ENCODE data around the gene LMX1A. TPM values are rescaled to one million over a fixed set of nuclear protein-coding genes. Genes with fewer than 3 reads are reported as not detected.

The LMX1A gene
- total RNA-seq, 1 donor from 2014 or later, result 8.7 TPM

- Histone ChIP-seq H3K27me3 (peaks cover 44% of the 10 kb centered on the region), H3K4me2 (peak overlapping the region; percentile 72), H2AFZ (replicated peaks) (peak overlapping the region; percentile 59), H3K9me3 (ENCODE audit: low read depth) (no peaks in the 10 kb centered on the region), H3K27ac (no peak overlapping the region), H3K4me3 (peak overlapping the region; percentile 35), H3K36me3 (no peaks in the 10 kb centered on the region), H3K4me1 (peaks cover 4% of the 10 kb centered on the region), H3F3A (ENCODE audit: low read depth) (no peaks in the 10 kb centered on the region), H3K9ac (no peak overlapping the region), H4K20me1 (ENCODE audit: low read depth) (no peaks in the 10 kb centered on the region), H3K79me2 (ENCODE audit: low read depth) (no peaks in the 10 kb centered on the region)
- Mint-ChIP-seq H3K9me3 (no peaks in the 10 kb centered on the region), H3K4me3 (peak overlapping the region; percentile 39), H3K36me3 (no peaks in the 10 kb centered on the region), H3K4me1 (peaks cover 11% of the 10 kb centered on the region), H3K27ac (no peak overlapping the region), H3K27me3 (ENCODE audit: insufficient read depth, low read depth) (peaks cover 6% of the 10 kb centered on the region)
- peak; percentile 93 for DNase-seq (ENCODE audit: low spot score)
- no peak for TF ChIP-seq EZH2 (IDR thresholded peaks at IDR 0.05)
- TF ChIP-seq, protein P1, sequence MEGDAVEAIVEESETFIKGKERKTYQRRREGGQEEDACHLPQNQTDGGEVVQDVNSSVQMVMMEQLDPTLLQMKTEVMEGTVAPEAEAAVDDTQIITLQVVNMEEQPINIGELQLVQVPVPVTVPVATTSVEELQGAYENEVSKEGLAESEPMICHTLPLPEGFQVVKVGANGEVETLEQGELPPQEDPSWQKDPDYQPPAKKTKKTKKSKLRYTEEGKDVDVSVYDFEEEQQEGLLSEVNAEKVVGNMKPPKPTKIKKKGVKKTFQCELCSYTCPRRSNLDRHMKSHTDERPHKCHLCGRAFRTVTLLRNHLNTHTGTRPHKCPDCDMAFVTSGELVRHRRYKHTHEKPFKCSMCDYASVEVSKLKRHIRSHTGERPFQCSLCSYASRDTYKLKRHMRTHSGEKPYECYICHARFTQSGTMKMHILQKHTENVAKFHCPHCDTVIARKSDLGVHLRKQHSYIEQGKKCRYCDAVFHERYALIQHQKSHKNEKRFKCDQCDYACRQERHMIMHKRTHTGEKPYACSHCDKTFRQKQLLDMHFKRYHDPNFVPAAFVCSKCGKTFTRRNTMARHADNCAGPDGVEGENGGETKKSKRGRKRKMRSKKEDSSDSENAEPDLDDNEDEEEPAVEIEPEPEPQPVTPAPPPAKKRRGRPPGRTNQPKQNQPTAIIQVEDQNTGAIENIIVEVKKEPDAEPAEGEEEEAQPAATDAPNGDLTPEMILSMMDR (IDR thresholded peaks at IDR 0.05), result peak; percentile 99
These were observed 36.4 kb upstream of the LMX1A start for GRCh38 chr1:165392634-165393571.

GRCh38 chr1:165389609-165390008, 33.1 kb upstream of the LMX1A start:
- Mint-ChIP-seq H3K9me3 (no peaks in the 10 kb centered on the region), H3K27ac (no peak overlapping the region), H3K27me3 (ENCODE audit: insufficient read depth, low read depth) (peaks cover 6% of the 10 kb centered on the region), H3K4me3 (no peak overlapping the region), H3K4me1 (peaks cover 11% of the 10 kb centered on the region), H3K36me3 (no peaks in the 10 kb centered on the region)
- Histone ChIP-seq H3K9me3 (ENCODE audit: low read depth) (no peaks in the 10 kb centered on the region), H3K4me2 (no peak overlapping the region), H2AFZ (replicated peaks) (no peak overlapping the region), H3K36me3 (no peaks in the 10 kb centered on the region), H3K27me3 (peaks cover 49% of the 10 kb centered on the region), H4K20me1 (ENCODE audit: low read depth) (no peaks in the 10 kb centered on the region), H3K9ac (no peak overlapping the region), H3K4me1 (peaks cover 4% of the 10 kb centered on the region), H3F3A (ENCODE audit: low read depth) (no peaks in the 10 kb centered on the region), H3K79me2 (ENCODE audit: low read depth) (no peaks in the 10 kb centered on the region), H3K4me3 (no peak overlapping the region), H3K27ac (no peak overlapping the region)
- no peak for DNase-seq (ENCODE audit: low spot score)
- TF ChIP-seq, protein P1 (IDR thresholded peaks at IDR 0.05), result no peak
- TF ChIP-seq EZH2 (IDR thresholded peaks at IDR 0.05) (no peak), EZH2phosphoT487 (IDR thresholded peaks at IDR 0.05) (no peak)

DNA sequence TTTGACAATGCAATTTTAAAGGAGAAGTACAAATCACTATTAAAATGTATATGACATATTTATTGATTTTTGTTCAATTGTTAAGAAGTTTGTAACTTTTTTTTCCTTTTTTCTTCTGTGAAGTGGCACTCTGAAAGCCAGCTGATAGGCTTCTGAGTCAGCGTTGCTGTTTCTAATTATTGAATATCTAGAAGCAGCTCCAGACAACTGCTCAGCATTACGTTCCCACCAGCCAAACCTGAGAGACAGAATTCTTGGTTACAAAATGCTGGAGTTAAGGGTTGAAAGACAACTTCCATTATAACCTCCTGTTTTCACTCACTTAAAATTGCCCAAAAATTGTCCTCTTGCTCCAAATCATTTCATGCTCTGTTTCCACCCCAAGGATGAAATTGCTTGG, 31.4 kb upstream of the LMX1A start:
- DNase-seq (ENCODE audit: low spot score), result no peak
- no peak overlapping the region for H3K27ac Mint-ChIP-seq
- H3K27ac ChIP-seq, result no peak overlapping the region
- H3F3A ChIP-seq (ENCODE audit: low read depth), result no peaks in the 10 kb centered on the region
- H3K9me3 Mint-ChIP-seq, result no peaks in the 10 kb centered on the region
- H4K20me1 ChIP-seq (ENCODE audit: low read depth), result no peaks in the 10 kb centered on the region
- H3K4me2 ChIP-seq, result no peak overlapping the region
- H3K4me1 Mint-ChIP-seq, result peaks cover 5% of the 10 kb centered on the region
- no peak overlapping the region for H2AFZ ChIP-seq (replicated peaks)
- no peaks in the 10 kb centered on the region for H3K79me2 ChIP-seq (ENCODE audit: low read depth)
- H3K36me3 ChIP-seq, result no peaks in the 10 kb centered on the region
- H3K4me1 ChIP-seq, result no peaks in the 10 kb centered on the region
- no peak overlapping the region for H3K9ac ChIP-seq
- TF ChIP-seq EZH2phosphoT487 (IDR thresholded peaks at IDR 0.05) (no peak), EZH2 (IDR thresholded peaks at IDR 0.05) (no peak)
- TF ChIP-seq, protein P1 (IDR thresholded peaks at IDR 0.05), result no peak
- no peaks in the 10 kb centered on the region for H3K36me3 Mint-ChIP-seq
- no peak overlapping the region for H3K4me3 Mint-ChIP-seq
- peaks cover 49% of the 10 kb centered on the region for H3K27me3 ChIP-seq
- no peaks in the 10 kb centered on the region for H3K9me3 ChIP-seq (ENCODE audit: low read depth)
- peaks cover 8% of the 10 kb centered on the region for H3K27me3 Mint-ChIP-seq (ENCODE audit: insufficient read depth, low read depth)
- no peak overlapping the region for H3K4me3 ChIP-seq
